GM21576 (cell line): ENCODE measurements around the gene PRR22.

ENCODE experiments used
- ATAC-seq: cut with Tn5 transposase; IDR thresholded peaks from one replicate; pipeline ENCODE4 v1.9.1; 2021; ENCODE audit warnings: mild to moderate bottlenecking, moderate library complexity; ENCODE audit not compliant: unreplicated experiment

PRR22 gene

DNA sequence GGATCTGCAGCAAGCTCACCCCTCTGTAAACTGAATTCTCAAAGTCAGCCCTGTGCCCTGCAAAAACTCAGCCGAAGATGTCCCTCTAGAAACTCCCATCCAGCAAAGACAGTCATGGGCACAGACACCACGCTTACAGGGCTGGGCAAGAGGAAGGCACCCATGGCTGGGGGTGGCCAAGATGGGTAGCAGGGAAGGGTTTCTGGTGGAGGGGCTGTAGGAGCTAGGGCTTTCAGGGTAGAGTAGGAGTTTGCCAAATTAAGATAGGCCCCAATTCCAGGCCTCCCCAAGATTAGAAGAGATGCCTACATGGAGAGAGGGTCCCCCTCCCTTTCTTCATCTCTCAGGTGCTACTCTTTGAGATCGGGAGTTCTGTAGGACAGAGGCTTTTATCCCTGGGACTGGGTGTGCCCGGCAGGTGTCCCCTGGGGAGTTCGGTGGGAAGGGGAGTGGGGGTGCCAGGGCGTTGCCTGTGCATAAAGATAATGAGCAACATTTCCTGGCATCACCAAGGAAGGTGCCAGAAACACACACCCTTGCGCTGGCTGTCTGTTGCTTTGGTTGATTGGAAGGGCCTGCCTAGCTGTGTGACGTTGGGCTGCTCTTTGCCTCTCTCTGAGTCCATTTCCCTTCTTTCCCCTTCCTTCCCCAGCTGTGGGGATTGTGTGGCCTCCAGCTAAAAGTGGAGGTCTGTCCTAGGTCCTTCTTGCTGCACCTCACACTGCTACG is 29.7 kb upstream of the PRR22 start:
- no peak for ATAC-seq

DNA sequence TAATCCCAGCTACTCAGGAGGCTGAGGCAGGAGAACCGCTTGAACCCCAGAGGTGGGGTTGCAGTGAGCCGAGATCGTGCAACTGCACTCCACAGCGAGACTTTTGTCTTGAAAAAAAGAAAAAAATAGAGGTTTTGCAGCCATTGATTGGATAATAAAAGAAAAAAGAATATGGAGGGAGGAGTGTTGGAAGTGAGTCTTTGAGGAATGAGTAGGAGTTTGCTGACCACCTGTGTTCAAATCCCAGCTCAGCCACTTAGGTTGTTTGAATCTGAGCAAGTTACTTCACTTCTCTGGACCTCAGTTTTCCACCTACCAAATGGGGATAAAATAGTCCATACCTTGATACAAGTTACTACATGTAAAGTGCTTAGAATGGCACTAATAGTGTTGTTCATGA is 26.6 kb upstream of the PRR22 start:
- no peak for ATAC-seq

DNA sequence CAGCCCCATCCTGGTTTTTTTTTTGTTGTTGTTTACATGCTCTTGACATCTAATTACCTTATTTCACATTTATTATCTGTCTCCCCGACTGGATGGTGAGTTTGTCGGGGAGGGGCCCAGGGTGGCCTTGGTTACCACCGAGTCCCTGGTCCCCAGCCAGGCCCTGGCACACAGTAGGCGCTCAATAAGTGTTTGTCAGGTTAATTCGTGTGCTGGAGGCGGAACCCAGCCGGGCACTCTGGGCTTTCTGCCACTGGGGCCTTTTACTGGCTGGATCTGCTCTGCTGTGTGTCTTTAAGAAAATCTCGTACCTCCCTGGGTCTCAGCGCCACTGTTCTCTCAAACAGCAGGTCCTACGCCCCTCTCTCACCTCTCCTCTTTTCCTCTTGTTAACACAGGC is 24.9 kb upstream of the PRR22 start:
- ATAC-seq = no peak

DNA sequence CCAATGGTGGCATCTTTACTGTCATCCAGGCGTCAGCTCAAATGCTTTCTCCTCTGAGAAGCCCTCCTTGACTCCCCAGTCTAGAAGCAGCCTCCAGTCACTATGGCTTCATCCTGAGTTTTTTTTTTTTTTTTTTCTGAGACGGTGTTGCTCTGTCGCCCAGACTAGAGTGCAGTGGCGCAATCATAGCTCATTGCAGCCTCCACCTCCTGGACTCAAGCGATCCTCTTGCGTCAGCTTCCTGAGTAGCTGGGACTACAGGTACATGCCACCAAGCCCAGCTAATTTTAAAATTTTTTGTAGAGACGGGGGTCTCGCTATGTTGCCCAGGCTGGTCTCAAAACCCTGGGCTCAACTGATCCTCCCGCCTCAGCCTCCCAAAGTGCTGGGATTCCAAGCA is 24.5 kb upstream of the PRR22 start:
- ATAC-seq = no peak

DNA sequence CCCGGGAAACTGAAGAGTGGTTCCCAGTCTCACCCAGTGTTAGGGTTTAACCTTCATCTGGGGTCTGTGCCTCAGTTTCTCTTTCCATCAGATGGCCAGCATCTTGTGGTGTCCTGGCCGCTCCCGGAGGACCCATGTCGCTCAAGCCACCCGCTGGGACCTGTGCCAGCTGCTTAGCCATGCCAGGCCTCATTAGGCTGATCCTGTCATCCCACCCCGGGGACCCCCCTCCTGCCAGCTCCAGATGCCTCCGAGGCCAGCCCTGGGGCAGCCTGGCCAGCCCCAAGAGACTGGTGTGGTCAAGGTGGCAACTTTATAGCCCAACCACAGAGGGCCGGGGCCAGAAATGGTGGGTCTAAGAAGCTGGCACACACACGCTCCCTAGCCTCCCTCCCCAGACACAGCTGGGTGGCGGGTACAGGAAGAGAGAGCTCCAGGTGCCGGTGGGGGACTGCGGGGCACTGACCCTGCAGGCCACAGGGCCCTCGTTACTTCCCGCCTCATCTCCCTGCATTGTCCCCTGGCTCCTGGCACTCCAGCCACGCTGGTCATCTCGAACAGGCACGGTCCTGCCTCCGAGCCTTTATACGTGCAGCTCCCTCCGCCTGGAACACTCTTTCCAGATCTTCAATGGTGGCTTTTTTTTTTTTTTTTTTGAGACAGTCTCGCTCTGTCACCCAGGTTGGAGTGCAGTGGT is 23.7 kb upstream of the PRR22 start:
- no peak for ATAC-seq

DNA sequence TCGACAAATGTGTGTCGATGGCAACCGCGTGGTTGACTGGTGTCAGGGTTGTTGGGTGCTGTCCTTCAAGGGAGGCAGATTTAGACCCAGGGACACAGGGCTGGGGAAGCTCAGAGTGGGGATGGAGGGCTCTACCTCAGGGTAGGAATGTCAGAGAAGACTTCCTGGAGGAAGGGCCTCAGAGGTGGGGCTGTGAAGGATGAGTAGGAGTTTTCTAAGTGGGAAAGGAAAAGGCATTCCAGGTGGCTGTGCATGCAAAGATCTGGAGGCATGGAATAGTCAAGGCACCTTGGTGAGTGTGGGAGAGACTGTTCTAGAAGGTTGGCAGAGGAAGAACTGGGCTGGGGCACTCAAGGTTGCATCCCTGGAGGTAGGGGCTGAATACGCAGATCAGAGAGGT is 22.4 kb upstream of the PRR22 start:
- no peak for ATAC-seq

DNA sequence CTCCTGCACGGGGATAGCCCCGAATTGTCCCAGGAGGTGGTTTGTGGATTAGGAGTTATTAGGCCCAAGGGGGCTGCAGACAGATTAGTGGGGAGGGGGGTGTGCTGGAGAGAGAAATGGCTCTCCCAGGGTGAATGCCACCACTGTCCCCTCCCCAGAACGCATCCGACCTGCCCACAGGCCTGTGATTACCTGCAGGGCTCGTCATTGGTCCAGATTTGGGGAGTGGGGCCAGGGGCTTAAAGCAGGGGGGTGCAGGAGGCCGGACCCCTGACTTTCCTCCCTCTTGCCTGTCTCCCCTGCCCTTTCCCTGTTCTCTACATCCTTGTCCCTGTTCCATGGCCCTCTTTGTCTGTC is 21.6 kb upstream of the PRR22 start:
- ATAC-seq = no peak

GRCh38 chr19:5805462-5806132 is 21.1 kb upstream of the PRR22 start:
- no peak for ATAC-seq

DNA sequence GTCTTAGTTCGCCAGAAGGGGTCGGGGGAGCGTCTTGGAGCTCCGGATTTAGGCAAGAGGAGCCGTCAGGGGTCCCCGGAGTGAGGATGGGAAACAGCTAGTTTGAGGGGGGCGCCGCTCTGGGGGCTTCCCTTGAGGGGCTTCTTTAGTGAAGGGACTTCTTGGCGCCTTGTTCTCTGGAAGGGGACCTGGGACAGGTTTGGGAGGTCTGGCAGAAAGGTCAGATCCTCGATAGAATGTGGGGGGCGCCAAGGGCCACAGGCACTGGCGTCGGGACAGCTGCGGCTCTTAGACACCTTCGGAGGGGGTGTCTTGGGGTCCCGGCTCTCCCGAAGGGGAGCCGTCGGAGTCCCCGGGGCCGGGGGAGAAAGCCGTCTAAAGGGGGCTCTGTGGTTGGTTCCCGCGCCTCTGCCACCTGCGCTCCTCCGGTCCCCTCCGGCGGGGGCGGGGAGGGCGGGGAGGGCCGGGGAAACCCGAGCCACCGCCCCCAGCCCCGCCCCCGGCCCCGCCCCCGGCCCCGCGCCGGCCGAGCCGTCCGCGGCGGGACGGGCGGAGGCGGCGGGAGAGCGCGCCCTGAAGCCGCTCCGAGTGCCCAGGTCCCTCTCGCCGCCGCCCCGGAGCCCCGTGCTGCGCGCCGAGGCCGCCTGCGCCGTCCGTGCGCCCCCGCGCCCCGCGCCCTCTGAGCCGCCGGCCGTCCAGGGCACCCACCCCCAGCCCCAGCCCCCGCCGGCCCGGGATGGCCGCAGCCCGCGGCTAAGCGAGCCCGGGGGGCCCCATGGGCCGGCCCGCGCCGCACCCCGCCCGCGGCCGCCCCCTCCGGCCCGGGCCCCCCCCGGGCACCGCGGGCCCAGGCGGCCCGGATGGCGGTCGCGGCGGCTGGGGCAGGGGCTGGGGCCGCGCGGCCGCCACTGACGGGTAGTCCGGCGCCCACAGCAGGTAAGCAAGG is 20.2 kb upstream of the PRR22 start, which contains the start of gene NRTN:
Gene NRTN, plus strand, starts transcription at position 552 of the 946 bp plus-strand sequence. CDS start 19,099 bp downstream, outside the sequence.
- no peak for ATAC-seq

DNA sequence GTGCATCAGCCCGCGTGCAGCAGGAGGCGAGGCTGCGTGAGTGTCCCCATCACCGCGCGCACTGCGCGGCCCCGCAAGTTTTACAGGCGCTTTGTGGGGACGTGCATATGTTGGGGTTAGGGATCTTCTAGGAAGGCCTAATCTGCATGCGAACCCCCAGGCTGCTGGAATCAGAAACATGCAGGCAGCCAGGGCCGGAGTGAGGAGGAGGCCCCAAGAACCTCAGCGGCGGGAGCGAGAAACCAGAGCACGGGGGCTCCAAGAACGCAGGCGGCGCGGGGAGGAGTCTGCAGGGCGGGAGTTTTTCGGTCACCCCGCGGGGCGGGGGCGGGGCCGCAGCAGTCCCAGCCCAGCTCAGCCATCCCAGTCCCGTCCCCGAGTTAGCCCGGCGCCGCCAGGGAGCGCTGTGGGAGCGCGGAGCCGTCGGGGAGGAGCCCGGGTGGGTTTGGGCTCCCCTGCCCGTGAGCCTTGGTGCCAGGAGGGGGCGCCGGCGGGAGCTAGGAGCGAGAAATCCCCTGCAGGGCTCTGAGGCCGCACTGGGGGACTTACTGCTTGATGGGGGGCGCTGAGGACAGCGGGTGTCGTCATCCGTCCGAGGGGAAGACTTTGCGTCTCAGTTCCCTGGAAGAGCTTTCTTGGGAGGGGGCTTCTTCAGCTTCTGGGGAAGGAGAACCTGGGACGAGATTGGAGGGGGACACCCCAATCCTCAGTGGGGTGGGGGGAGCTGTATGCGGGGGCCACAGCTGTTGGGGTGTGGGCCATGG is 19.4 kb upstream of the PRR22 start:
- peak; percentile 49 for ATAC-seq

DNA sequence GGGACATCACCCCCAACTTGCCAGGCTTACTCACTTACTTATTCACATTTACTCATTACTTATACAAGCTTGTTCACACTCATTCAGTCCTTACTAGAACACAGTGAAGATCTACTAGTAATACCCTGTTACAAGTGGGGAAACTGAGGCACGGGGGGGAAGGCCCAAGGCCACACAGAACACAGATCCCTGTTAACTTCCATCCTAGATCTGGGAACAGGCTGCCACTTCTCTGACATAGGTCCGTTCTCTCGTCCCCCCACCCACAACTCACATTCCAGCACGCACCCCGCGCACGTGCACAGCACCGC is 18.9 kb upstream of the PRR22 start:
- no peak for ATAC-seq

DNA sequence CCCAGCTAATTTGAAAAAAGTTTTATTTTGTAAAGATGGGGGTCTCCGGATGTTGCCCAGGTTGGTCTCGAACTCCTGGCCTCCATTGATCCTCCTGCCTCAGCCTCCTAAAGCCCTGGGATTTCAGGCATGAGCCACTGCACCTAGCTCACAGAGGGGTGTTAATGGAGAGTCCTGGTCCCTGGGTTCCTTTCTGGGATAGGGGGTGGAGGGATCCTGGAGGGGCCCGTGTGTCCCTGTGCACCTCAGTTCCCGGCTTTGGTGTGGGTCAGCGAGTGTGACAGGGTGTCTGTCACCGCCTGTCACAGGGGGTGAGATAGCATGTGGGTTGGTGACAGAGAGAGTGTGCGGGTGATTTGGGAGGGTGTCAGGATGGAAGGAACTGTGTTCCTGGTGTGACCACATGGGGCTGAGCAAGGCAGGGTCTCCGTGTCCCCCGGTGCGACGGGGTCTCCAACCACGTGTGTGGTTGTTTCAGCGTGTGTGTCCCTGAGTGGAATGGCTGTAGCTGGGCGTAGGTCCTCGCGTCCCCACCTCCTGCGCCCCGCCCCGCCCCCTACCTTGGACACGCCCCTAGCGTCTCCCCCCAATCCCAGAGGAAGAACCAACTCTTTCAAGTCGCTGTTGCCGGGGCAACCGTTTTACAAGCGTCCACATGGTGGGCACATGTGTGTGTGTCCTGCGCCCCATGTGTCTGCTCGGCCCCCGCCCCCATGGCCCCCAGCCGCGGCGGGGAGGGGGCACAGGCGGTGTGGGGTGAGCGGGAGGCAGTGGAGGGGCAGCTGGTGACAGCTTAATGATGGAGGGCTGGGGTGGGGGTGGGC is 17.5 kb upstream of the PRR22 start:
- no peak for ATAC-seq

DNA sequence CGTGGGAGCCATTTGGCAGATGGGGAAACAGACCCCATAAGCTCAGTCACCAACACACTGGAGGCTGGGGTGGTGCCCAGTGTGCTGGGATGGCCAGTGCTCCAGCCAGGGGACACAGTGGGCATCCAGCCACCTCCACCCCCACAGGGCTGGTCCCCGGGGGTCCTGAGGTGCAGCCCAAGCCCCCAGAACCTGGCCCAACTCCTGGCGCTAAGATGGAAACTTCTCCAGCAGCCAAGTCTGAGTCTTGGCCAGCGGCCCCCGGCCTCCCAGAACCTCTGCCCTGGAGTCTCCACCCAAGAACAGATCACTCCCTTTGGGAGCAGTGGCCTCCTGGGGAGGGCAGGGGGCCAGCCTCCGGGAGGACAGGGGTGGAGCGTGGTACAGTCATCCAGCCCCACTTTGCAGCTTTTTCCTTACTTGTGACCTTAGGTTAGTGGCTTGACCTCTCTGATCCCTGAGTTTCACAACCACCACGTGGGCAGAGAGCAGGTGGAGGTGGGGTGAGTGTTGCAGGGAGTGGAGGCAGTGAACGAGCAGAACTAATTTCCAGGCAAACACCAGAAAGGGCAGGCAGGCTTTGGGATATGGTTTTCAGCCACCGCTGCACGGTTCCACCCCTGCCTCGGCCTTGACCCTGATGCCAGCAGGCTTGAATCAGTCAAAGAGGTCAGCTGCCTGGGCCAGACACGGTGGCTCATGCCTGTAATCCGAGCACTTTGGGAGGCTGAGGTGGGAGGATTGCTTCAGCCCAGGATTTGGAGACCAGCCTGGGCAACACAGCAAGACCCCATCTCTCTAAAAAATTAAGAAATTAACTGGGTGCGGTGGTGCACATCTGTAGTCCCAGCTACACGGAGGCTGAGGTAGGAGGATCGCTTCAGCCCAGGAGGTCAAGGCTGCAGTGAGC is 16.1 kb upstream of the PRR22 start:
- ATAC-seq = no peak

DNA sequence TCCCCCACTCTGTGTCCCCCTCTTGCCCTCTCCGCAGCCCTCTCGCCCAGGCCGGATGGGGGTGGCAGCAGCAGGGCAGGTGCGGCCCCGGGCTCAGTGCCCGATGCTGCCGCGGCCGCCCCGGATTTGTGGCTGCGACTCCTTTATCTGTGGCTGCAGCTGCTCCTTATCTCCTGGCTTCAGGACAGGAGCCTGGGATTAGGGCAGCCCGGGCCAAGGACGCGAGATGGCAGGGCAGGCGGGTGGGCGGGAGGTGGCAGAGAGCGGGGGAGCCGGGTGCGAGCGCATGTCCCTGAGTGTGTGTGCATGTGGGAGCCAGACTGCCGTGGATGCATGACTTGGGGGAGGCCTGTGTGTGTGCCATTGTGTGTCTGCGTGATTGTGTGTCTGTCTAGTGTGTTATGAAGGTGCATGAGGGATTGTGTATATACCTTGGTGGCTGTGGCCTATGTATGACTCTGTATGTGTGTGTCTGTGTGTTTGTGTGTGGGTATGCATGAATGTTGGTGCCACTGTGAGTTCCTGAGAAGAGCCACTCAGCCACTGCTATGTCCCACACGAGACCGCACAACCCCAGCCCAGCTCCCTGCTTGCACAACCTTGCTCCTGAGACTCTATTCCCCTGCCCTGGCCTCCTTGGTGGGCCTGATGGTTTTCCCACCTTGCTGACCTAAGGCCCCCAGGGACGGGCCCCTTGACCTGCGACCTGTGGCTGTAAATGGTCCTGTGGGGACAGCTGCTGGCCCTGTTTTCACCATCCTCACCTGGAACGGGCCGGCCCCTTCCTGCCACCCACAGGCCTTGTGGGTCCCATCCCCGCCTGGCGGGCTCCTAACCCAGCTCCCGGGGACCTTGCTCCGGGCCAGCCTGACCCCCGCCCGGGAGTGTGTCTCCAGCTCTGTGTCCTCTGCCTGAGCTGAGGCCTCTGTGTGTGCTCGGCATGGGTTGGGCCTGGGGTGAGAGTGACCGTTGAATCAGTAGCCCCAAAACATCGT is 15.0 kb upstream of the PRR22 start:
- no peak for ATAC-seq

DNA sequence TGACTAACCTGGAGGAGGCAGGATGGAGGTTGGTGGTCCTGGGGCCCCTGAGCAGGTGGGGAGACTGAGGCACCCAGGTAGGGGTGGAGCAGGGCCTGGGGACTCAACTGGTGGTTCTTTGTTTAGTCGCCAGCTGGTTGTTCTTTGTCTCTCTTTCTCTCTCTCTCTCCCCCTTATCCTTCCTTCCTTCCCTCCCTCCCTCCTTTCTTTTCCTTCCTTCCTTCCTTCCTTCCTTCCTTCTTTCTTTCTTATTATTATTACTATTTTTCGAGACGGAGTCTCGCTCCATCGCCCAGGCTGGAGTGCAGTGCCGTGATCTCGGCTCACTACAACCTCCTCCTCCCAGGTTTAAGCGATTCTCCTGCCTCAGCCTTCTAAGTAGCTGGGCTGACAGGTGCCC is 13.7 kb upstream of the PRR22 start:
- ATAC-seq = no peak

GRCh38 chr19:5795382-5795919 is 10.9 kb upstream of the PRR22 start:
- ATAC-seq = no peak

- ATAC-seq = no peak
Observed at GRCh38 chr19:5793188-5793587, 8.6 kb upstream of the PRR22 start.
